Endothelial cell of umbilical vein (primary cell): ENCODE results near the gene CLSTN2. TPM values are rescaled to one million over a fixed set of nuclear protein-coding genes. Genes with fewer than 3 reads are reported as not detected.

Experiments
- BruUV-seq: library from RNA; stranded (reverse); fragments of 400-500 nt; replicated peaks from 2 replicates; lab custom pipeline; 2021; lab: Mats Ljungman, UMichigan
- CTCF ChIA-PET: fragments of 300-600, 350-600 bp; sonication (Branson Sonifier 250); formaldehyde crosslinking; loops from one replicate; lab custom pipeline; 2021; ENCODE audit warnings: antibody characterized with exemption, inconsistent platforms; lab: Charles Lee
- POLR2A ChIA-PET: fragments of 300-600, 350-600 bp; sonication (Branson Sonifier 250); formaldehyde crosslinking; loops from one replicate; lab custom pipeline; 2021; ENCODE audit warnings: antibody characterized with exemption, inconsistent platforms; lab: Charles Lee
- DNase-seq: peaks from one replicate; pipeline ENCODE4 v3.0.0-alpha.2; 2011; ENCODE audit warnings: low read depth, low spot score
- FAIRE-seq: peaks from 2 replicates; lab custom pipeline; 2011; peaks lifted over from hg19 to GRCh38; lab: Jason Lieb, UNC
- H2AFZ ChIP-seq: 2 replicates; pipeline ENCODE4 v1.6.0; 2012; ENCODE audit warnings: low read depth, low read length, control low read depth, inconsistent platforms
- H3K27ac ChIP-seq: 2 replicates; pipeline ENCODE4 v1.5.1; 2011; ENCODE audit warnings: low read depth, mild to moderate bottlenecking, control low read depth, low read length, moderate library complexity; ENCODE audit not compliant: insufficient read depth
- H3K27me3 ChIP-seq, 2 experiments: 2 replicates each; pipeline versions ENCODE4 v1.6.0 to v1.6.1; 2011; ENCODE audit warnings: low read length in 2 of 2, mixed read lengths in 1 of 2; ENCODE audit not compliant: control insufficient read depth in 2 of 2, insufficient read depth in 2 of 2
- H3K36me3 ChIP-seq, 2 experiments: 2 replicates in 1 of 2; 3 replicates in 1 of 2; pipeline ENCODE4 v1.5.1; 2011; ENCODE audit warnings: low read length in 2 of 2, mild to moderate bottlenecking in 1 of 2, moderate library complexity in 1 of 2; ENCODE audit not compliant: control insufficient read depth in 2 of 2, insufficient read depth in 2 of 2; ENCODE audit errors: extremely low read depth in 1 of 2
- H3K4me1 ChIP-seq: 3 replicates; pipeline ENCODE4 v1.5.1; 2011; ENCODE audit warnings: mild to moderate bottlenecking, low read length; ENCODE audit not compliant: control insufficient read depth, insufficient read depth; ENCODE audit errors: extremely low read depth
- H3K4me2 ChIP-seq: 2 replicates; pipeline ENCODE4 v1.6.1; 2011; ENCODE audit warnings: low read length, control low read depth, mixed read lengths; ENCODE audit not compliant: insufficient read depth
- H3K4me3 ChIP-seq, 3 experiments: fragments of 200-600 bp in 1 of 3; sonication (generic), shearing (Covaris generic) in 1 of 3; replicated peaks in 1 of 3; 2 replicates each; pipeline ENCODE4 v1.5.1; 2011 to 2016; ENCODE audit warnings: control low read depth in 3 of 3, low read length in 3 of 3, mild to moderate bottlenecking in 2 of 3, inconsistent platforms in 1 of 3, low read depth in 1 of 3, moderate library complexity in 1 of 3; ENCODE audit not compliant: insufficient read depth in 1 of 3
- H3K79me2 ChIP-seq: 2 replicates; pipeline ENCODE4 v1.6.0; 2012; ENCODE audit warnings: low read length, inconsistent platforms; ENCODE audit not compliant: control insufficient read depth, insufficient read depth
- H3K9ac ChIP-seq: replicated peaks from 2 replicates; pipeline ENCODE3; 2011; ENCODE audit warnings: low read length, control low read depth; ENCODE audit not compliant: insufficient read depth; ENCODE audit errors: extremely low read depth
- H3K9me1 ChIP-seq: replicated peaks from 3 replicates; pipeline ENCODE4 v1.6.0; 2011; ENCODE audit warnings: mild to moderate bottlenecking, low read length; ENCODE audit not compliant: control insufficient read depth, insufficient read depth; ENCODE audit errors: extremely low read depth
- H3K9me3 ChIP-seq: replicated peaks from 2 replicates; pipeline ENCODE4 v1.5.1; 2012; ENCODE audit warnings: low read length, inconsistent platforms; ENCODE audit not compliant: control insufficient read depth, insufficient read depth
- H4K20me1 ChIP-seq: replicated peaks from 2 replicates; pipeline ENCODE3; 2011; ENCODE audit warnings: mild to moderate bottlenecking, low read length; ENCODE audit not compliant: control insufficient read depth, insufficient read depth; ENCODE audit errors: extremely low read depth
- EZH2 ChIP-seq: IDR thresholded peaks from 2 replicates; pipeline ENCODE4 v1.6.1; 2012; ENCODE audit warnings: borderline replicate concordance, low read depth, mild to moderate bottlenecking, moderate library complexity, low read length, inconsistent platforms; ENCODE audit not compliant: severe bottlenecking
- FOS ChIP-seq: IDR thresholded peaks from 2 replicates; pipeline ENCODE4 v1.6.1; 2011; ENCODE audit warnings: mild to moderate bottlenecking, low read length, moderate library complexity, borderline replicate concordance; ENCODE audit not compliant: insufficient read depth
- JUN ChIP-seq: IDR thresholded peaks from 2 replicates; pipeline ENCODE4 v1.6.1; 2011; ENCODE audit warnings: borderline replicate concordance, low read depth; ENCODE audit not compliant: insufficient read length, insufficient read depth
- POLR2A ChIP-seq: IDR thresholded peaks from 2 replicates; pipeline ENCODE4 v1.6.1; 2012; ENCODE audit warnings: low read depth, mild to moderate bottlenecking, control low read depth, low read length
- POLR2AphosphoS5 ChIP-seq: IDR thresholded peaks from 2 replicates; pipeline ENCODE4 v1.6.1; 2012; ENCODE audit warnings: low read depth, mild to moderate bottlenecking, control low read depth, low read length, moderate library complexity; ENCODE audit not compliant: insufficient read depth
- dilution Hi-C: fragments of 300-500 bp; cut with MboI; formaldehyde crosslinking; loops from one replicate; pipeline ENCODE4 v1.15.0; 2019; ENCODE audit warnings: low sequenced_read_pairs; ENCODE audit not compliant: extremely low pct_ligation_motif_present
- intact Hi-C: fragments of 100-400 bp; cut with micrococcal nuclease; formaldehyde crosslinking; loops from one replicate; pipeline ENCODE4 v1.10.0; 2022
- polyA plus RNA-seq, 4 experiments: library from polyadenylated mRNA; depleted of rRNA in 3 of 4; stranded (reverse) in 3 of 4; unstranded in 1 of 4; fragments of >200 nt; gene quantifications; 2 replicates each; pipeline versions ENCODE4 v1.2.1 to v1.2.3, GENCODE V29; 2011 to 2012; ENCODE audit warnings: missing spikeins in 1 of 4
- total RNA-seq: library from RNA; stranded (reverse); gene quantifications from 2 replicates; pipeline ENCODE4 v1.2.3, GENCODE V29; 2021
- TF ChIP-seq, protein P1 (sequence below): IDR thresholded peaks from 2 replicates; pipeline ENCODE4 v1.6.1; 2011; ENCODE audit not compliant: insufficient read depth, insufficient read length

Gene CLSTN2
- total and polyA plus RNA-seq, 2 donors (not counting 3 experiments of a cell fraction or from before 2014, with no cell fraction given), result 0.26 to 0.38 TPM

DNA sequence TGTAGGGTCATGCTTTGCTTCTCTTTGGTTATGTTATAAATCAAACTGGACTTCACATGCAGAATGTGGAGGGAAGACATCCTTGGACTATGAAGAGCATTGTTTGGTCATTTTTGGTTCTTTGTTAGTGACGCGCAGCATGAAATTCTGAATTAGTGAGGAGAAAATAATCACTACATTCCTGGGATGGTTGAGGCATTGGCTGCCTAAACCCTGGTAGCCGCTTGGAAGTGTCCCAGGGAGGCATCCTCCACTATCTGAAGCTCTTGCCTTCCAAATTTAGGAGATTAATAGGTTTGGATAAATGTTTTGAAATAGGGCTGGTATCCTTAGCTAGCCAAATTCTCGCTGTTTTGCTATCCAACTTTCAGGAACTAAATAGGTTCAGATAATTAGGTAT lies 96.2 kb downstream of the CLSTN2 start:
- TF ChIP-seq JUN, result no peak
- intact Hi-C loops, result no loop called here

DNA sequence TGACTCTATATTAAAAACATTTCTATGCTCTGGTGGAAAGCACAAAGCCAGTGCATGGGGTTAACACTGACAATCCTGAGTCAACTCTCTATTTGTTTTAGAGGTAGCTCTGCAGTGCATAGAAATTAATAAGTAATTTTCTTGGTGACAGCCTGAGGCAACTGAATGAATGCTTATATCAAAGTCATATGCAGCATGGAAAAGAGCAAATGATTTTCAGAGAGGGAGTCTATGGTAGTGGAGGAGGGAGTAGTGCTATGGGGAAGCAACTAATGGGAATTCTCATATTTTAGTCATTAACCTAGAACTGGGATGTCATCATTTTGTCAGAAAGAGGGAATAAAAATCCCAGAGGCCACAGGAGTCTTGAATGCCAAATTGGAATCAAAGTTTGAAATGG lies 99.1 kb downstream of the CLSTN2 start:
- Histone ChIP-seq H3K27ac (no peak overlapping the region), H3K27me3 (no peaks in the 10 kb centered on the region), H3K9me3 (no peaks in the 10 kb centered on the region), H3K4me1 (no peaks in the 10 kb centered on the region), H3K9ac (no peak overlapping the region), H2AFZ (no peak overlapping the region), H4K20me1 (no peaks in the 10 kb centered on the region), H3K9me1 (no peaks in the 10 kb centered on the region), H3K36me3 (no peaks in the 10 kb centered on the region), H3K4me2 (no peak overlapping the region), H3K4me3 (no peak overlapping the region), H3K79me2 (no peaks in the 10 kb centered on the region)
- no peak for TF ChIP-seq POLR2AphosphoS5
- TF ChIP-seq EZH2, result no peak
- TF ChIP-seq JUN, result no peak
- TF ChIP-seq POLR2A, result no peak
- TF ChIP-seq, protein P1, sequence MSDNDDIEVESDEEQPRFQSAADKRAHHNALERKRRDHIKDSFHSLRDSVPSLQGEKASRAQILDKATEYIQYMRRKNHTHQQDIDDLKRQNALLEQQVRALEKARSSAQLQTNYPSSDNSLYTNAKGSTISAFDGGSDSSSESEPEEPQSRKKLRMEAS, result no peak
- TF ChIP-seq FOS, result no peak
- POLR2A ChIA-PET, result no interaction called here
- DNase-seq, result no peak
- intact Hi-C loops (no loop called here), dilution Hi-C loops (no loop called here)
- CTCF ChIA-PET, result no interaction called here
- no TSS peak for BruUV-seq
- no peak for FAIRE-seq

More for the DNA sequence above, 96.2 kb downstream of the CLSTN2 start:
- BruUV-seq, result no TSS peak
- Histone ChIP-seq H3K36me3 (no peaks in the 10 kb centered on the region), H3K9me1 (no peaks in the 10 kb centered on the region), H3K9me3 (no peaks in the 10 kb centered on the region), H3K9ac (no peak overlapping the region), H3K27me3 (no peaks in the 10 kb centered on the region), H3K4me1 (no peaks in the 10 kb centered on the region), H3K27ac (no peak overlapping the region), H2AFZ (no peak overlapping the region), H4K20me1 (no peaks in the 10 kb centered on the region), H3K79me2 (no peaks in the 10 kb centered on the region), H3K4me2 (no peak overlapping the region), H3K4me3 (no peak overlapping the region)
- ChIA-PET POLR2A (no interaction called here), CTCF (no interaction called here)
- no peak for FAIRE-seq
- dilution Hi-C loops, result no loop called here
- DNase-seq, result no peak
